Muscle layer of duodenum (tissue), 2 donors: ENCODE measurements around the gene ATP10A.

Experiments used
- H3K27ac ChIP-seq: one replicate; pipeline ENCODE4 v1.7.0; 2013; ENCODE audit warnings: mild to moderate bottlenecking, low read length
- H3K27me3 ChIP-seq: one replicate; pipeline ENCODE4 v1.7.0; 2013; ENCODE audit warnings: low read depth, mild to moderate bottlenecking, control low read depth, low read length
- H3K36me3 ChIP-seq, 2 donors: one replicate each; pipeline ENCODE4 v1.7.0; 2013; ENCODE audit warnings: low read length in 2 of 2, control low read depth in 1 of 2, mild to moderate bottlenecking in 1 of 2; ENCODE audit not compliant: insufficient read depth in 2 of 2, control insufficient read depth in 1 of 2
- H3K4me1 ChIP-seq, 2 donors: one replicate each; pipeline ENCODE4 v1.7.0; 2013; ENCODE audit warnings: low read length in 2 of 2, mild to moderate bottlenecking in 2 of 2, control low read depth in 1 of 2, moderate library complexity in 1 of 2; ENCODE audit not compliant: insufficient read depth in 2 of 2, control insufficient read depth in 1 of 2
- H3K4me3 ChIP-seq, 2 donors: one replicate each; pipeline ENCODE4 v1.7.0; 2013; ENCODE audit warnings: low read length in 2 of 2, low read depth in 1 of 2, mild to moderate bottlenecking in 1 of 2
- H3K9me3 ChIP-seq, 2 donors: one replicate each; pipeline ENCODE4 v1.7.0; 2013; ENCODE audit warnings: low read length in 2 of 2, control low read depth in 1 of 2, mild to moderate bottlenecking in 1 of 2; ENCODE audit not compliant: control insufficient read depth in 1 of 2
- donor health status: healthy.

Gene ATP10A

DNA sequence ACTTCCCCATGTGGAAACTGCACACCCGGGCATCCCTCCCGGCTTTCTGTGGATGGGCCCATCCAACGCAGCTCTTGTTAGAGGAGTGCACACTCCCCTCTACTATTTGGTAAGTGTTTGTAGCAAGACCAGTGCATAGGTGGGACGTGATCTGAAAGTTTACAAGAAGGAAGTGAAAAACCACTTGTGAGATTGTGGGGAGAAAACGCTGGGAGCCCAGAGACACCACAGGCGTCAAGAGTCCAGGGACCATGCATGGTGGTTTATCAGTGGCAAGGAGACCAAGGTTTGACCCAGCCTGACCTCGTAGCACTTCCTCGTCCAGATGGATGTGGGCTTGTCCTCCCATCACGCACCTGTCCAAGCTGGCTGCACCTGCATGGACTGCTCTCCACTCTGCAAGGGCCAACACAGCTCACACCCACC lies 51.6 kb downstream of the ATP10A start:
- Histone ChIP-seq H3K9me3 (no peaks in the 10 kb centered on the region), H3K27me3 (no peaks in the 10 kb centered on the region), H3K4me3 (no peak overlapping the region), H3K27ac (no peak overlapping the region), H3K4me1 (peaks cover 0 to 3% of the 10 kb centered on the region in 2 donors), H3K36me3 (no peaks in the 10 kb centered on the region)

DNA sequence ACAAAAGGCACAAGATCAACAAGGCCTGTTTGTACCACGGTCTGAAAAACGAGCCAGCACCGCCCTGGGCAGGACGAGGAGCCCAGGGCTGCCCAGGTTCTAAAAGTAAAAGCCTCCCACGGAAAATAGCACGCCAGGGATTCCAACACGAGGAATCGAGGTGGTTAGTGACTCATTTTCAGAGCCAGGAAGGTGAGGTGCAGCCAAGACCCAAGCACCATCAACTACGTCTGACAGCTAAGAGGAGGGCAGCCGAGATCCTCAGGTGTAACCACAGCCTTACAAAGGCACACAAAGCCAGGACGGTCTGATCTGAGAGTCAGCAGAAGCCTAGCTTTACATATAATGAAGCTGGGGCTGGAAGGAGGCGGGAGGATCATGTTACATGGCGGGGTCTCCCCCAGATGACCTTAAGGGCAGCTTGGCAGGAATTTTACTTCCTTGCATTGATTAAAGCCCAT lies 52.5 kb downstream of the ATP10A start:
- H3K9me3 ChIP-seq, result no peaks in the 10 kb centered on the region
- H3K27me3 ChIP-seq, result no peaks in the 10 kb centered on the region
- no peaks in the 10 kb centered on the region for H3K36me3 ChIP-seq
- H3K27ac ChIP-seq, result no peak overlapping the region
- no peak overlapping the region for H3K4me3 ChIP-seq
- peaks cover 0 to 3% of the 10 kb centered on the region in 2 donors for H3K4me1 ChIP-seq

DNA sequence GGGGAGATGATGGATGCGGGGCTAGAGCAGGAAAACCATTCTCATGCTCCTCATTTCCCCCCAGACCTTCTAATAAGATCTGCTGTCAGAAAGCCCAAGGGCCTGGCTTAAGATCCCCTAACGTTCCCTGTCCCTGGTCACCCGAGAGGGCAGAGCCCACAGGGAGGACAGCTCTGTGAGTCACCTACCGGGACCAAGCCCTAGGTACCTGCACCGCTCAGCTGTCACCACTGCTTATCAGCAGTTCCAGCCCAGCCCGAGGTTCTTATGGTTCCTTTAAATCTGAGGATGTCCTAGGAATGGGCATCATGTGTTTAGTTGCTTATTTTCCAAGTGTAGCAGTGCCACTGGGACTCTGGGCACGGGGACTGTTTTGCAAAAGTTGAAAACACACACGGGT lies 53.0 kb downstream of the ATP10A start:
- no peaks in the 10 kb centered on the region for H3K27me3 ChIP-seq
- no peak overlapping the region for H3K27ac ChIP-seq
- peaks cover 0 to 3% of the 10 kb centered on the region in 2 donors for H3K4me1 ChIP-seq
- H3K9me3 ChIP-seq, result no peaks in the 10 kb centered on the region
- H3K4me3 ChIP-seq, result no peak overlapping the region
- H3K36me3 ChIP-seq, result no peaks in the 10 kb centered on the region

GRCh38 chr15:25807063-25807462 lies 56.1 kb downstream of the ATP10A start:
- no peaks in the 10 kb centered on the region for H3K9me3 ChIP-seq
- no peak overlapping the region for H3K4me3 ChIP-seq
- H3K36me3 ChIP-seq, result no peaks in the 10 kb centered on the region
- H3K27ac ChIP-seq, result no peak overlapping the region
- H3K4me1 ChIP-seq, result peaks cover 0 to 3% of the 10 kb centered on the region in 2 donors
- no peaks in the 10 kb centered on the region for H3K27me3 ChIP-seq

- H3K9me3 ChIP-seq, result no peaks in the 10 kb centered on the region
- no peaks in the 10 kb centered on the region for H3K27me3 ChIP-seq
- H3K4me1 ChIP-seq, result no peaks in the 10 kb centered on the region
- no peaks in the 10 kb centered on the region for H3K36me3 ChIP-seq
- H3K4me3 ChIP-seq, result no peak overlapping the region
- no peak overlapping the region for H3K27ac ChIP-seq
These were observed 58.1 kb downstream of the ATP10A start for GRCh38 chr15:25805031-25805430.

GRCh38 chr15:25804451-25804850 lies 58.7 kb downstream of the ATP10A start:
- H3K27me3 ChIP-seq, result no peaks in the 10 kb centered on the region
- H3K4me1 ChIP-seq, result no peaks in the 10 kb centered on the region
- no peak overlapping the region for H3K4me3 ChIP-seq
- H3K36me3 ChIP-seq, result no peaks in the 10 kb centered on the region
- H3K27ac ChIP-seq, result no peak overlapping the region
- no peaks in the 10 kb centered on the region for H3K9me3 ChIP-seq

- Histone ChIP-seq H3K9me3 (no peaks in the 10 kb centered on the region), H3K27ac (no peak overlapping the region), H3K27me3 (no peaks in the 10 kb centered on the region), H3K36me3 (no peaks in the 10 kb centered on the region), H3K4me3 (no peak overlapping the region), H3K4me1 (no peaks in the 10 kb centered on the region)
These were observed 59.6 kb downstream of the ATP10A start for GRCh38 chr15:25803541-25803940.

DNA sequence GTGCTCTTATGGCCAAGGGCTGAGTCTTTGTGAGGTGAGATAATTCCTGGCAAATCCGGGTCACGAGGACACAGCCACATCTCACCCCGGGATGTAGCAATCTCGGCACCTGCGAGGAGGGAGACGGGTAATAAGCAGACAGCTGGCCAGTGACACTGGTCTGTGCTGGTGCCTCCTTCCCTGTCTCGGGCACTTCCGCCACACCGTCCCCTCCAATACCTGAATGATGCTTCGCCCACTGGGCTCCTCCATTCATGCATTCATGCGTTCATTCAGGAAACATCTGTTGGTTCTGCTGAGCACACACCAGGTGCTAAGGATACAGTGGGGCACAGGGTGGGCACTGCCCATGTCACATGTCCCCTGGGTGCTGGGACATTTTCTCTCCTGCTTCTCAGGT lies 60.1 kb downstream of the ATP10A start:
- Histone ChIP-seq H3K4me3 (no peak overlapping the region), H3K27ac (no peak overlapping the region), H3K9me3 (no peaks in the 10 kb centered on the region), H3K4me1 (peaks cover 0 to 4% of the 10 kb centered on the region in 2 donors), H3K27me3 (no peaks in the 10 kb centered on the region), H3K36me3 (no peaks in the 10 kb centered on the region)

DNA sequence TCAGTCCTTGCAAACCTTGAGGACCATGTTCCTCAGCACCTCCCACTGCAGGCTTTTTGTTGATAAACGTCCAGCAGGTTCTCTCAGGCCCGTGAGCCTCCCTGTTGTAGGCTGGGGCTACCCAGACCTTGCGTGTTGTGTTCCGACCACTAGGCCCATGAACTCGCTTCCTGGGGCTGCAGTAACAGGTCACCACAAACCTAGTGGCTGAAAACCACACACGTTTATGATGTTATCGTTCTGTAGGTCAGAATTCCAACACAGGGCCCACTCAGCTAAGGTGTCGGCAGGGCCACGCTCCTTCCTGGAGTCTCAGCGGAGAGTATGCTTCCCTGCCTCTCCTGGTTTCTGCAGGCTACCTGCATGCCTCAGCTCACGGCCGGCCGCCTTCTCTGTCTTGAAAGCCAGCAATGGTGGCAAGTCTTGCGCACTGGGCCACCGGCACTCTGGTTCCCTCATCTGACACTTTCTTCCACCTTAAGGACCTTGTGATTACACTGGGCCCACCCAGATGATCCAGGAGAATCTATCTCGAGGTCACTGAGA lies 60.8 kb downstream of the ATP10A start:
- H3K27ac ChIP-seq, result no peak overlapping the region
- H3K4me1 ChIP-seq, result peaks cover 0 to 6% of the 10 kb centered on the region in 2 donors
- no peaks in the 10 kb centered on the region for H3K9me3 ChIP-seq
- H3K27me3 ChIP-seq, result no peaks in the 10 kb centered on the region
- H3K4me3 ChIP-seq, result no peak overlapping the region
- no peaks in the 10 kb centered on the region for H3K36me3 ChIP-seq

GRCh38 chr15:25801586-25802284 lies 61.4 kb downstream of the ATP10A start:
- Histone ChIP-seq H3K27me3 (no peaks in the 10 kb centered on the region), H3K27ac (no peak overlapping the region), H3K4me3 (no peak overlapping the region), H3K36me3 (no peaks in the 10 kb centered on the region), H3K9me3 (no peaks in the 10 kb centered on the region), H3K4me1 (peaks cover 0 to 6% of the 10 kb centered on the region in 2 donors)

- Histone ChIP-seq H3K27me3 (no peaks in the 10 kb centered on the region), H3K4me1 (peaks cover 0 to 6% of the 10 kb centered on the region in 2 donors), H3K4me3 (no peak overlapping the region), H3K36me3 (no peaks in the 10 kb centered on the region), H3K9me3 (no peaks in the 10 kb centered on the region), H3K27ac (no peak overlapping the region)
These were observed 62.2 kb downstream of the ATP10A start for GRCh38 chr15:25800761-25801515.
